ENCODE results near the gene MCHR1. TPM values are rescaled to one million over a fixed set of nuclear protein-coding genes. Genes with fewer than 3 reads are reported as not detected.
"Not testable (repeated sequence)": the region's sequence is repeated elsewhere in the genome, so short reads cannot be mapped to it uniquely, and the experiment has no call there.

The MCHR1 gene
- polyA plus RNA-seq, 1 experiment: 1.1 TPM

GRCh38 chr22:40712311-40712710, 33.0 kb downstream of the MCHR1 start:
- CTCF ChIA-PET: interaction anchor here (0.7 to 2.3 kb wide), 3 partner anchors 10 to 30 kb away, joined by 3 to 6 read pairs (median 3); no protein-coding TSS in a partner anchor
- POLR2A ChIA-PET: no interaction called here
- no peak overlapping the region for H3K4me3 ChIP-seq (ENCODE audit: low read depth, low read length)
- no peaks in the 10 kb centered on the region for H3K36me3 ChIP-seq (ENCODE audit: control insufficient read depth, insufficient read depth, low read length)
- no peak for DNase-seq (ENCODE audit: low read depth)
- no peaks in the 10 kb centered on the region for H3K27me3 ChIP-seq (ENCODE audit: control insufficient read depth, insufficient read depth, low read length)
- no peak for TF ChIP-seq CTCF (IDR thresholded peaks at IDR 0.05; ENCODE audit: insufficient read depth, low read depth, low read length)

- no peak overlapping the region for H3K4me3 ChIP-seq (ENCODE audit: low read depth, low read length)
- no peak for DNase-seq (ENCODE audit: low read depth)
- ChIA-PET CTCF (interaction anchor here (0.7 to 1.5 kb wide), 2 partner anchors 13 to 21 kb away, joined by 3 to 7 read pairs; no protein-coding TSS in a partner anchor), POLR2A (no interaction called here)
- no peaks in the 10 kb centered on the region for H3K27me3 ChIP-seq (ENCODE audit: control insufficient read depth, insufficient read depth, low read length)
- no peak for TF ChIP-seq CTCF (IDR thresholded peaks at IDR 0.05; ENCODE audit: insufficient read depth, low read depth, low read length)
- no peaks in the 10 kb centered on the region for H3K36me3 ChIP-seq (ENCODE audit: control insufficient read depth, insufficient read depth, low read length)
These were observed 35.4 kb downstream of the MCHR1 start for GRCh38 chr22:40714499-40715337.

- Histone ChIP-seq H3K36me3 (ENCODE audit: control insufficient read depth, insufficient read depth, low read length) (no peaks in the 10 kb centered on the region), H3K27me3 (ENCODE audit: control insufficient read depth, insufficient read depth, low read length) (no peaks in the 10 kb centered on the region), H3K4me3 (ENCODE audit: low read depth, low read length) (no peak overlapping the region)
- POLR2A ChIA-PET: no interaction called here
- DNase-seq (ENCODE audit: low read depth): no peak
- TF ChIP-seq CTCF (IDR thresholded peaks at IDR 0.05; ENCODE audit: insufficient read depth, low read depth, low read length): no peak
- CTCF ChIA-PET: no interaction called here
These were observed 36.8 kb downstream of the MCHR1 start for GRCh38 chr22:40716116-40716515.

- H3K36me3 ChIP-seq (ENCODE audit: control insufficient read depth, insufficient read depth, low read length); H3K4me3 ChIP-seq (ENCODE audit: low read depth, low read length); POLR2A ChIA-PET; H3K27me3 ChIP-seq (ENCODE audit: control insufficient read depth, insufficient read depth, low read length); DNase-seq (ENCODE audit: low read depth); CTCF ChIA-PET: not testable (repeated sequence)
These were observed 38.4 kb downstream of the MCHR1 start for GRCh38 chr22:40717657-40718056.

GRCh38 chr22:40718250-40719204, 39.2 kb downstream of the MCHR1 start:
- POLR2A ChIA-PET: no interaction called here

More at GRCh38 chr22:40718250-40719204, 39.2 kb downstream of the MCHR1 start:
- Histone ChIP-seq H3K36me3 (ENCODE audit: control insufficient read depth, insufficient read depth, low read length) (no peaks in the 10 kb centered on the region), H3K4me3 (ENCODE audit: low read depth, low read length) (no peak overlapping the region), H3K27me3 (ENCODE audit: control insufficient read depth, insufficient read depth, low read length) (no peaks in the 10 kb centered on the region)
- TF ChIP-seq CTCF (IDR thresholded peaks at IDR 0.05; ENCODE audit: insufficient read depth, low read depth, low read length): no peak
- DNase-seq (ENCODE audit: low read depth): no peak
- CTCF ChIA-PET: no interaction called here

All from BJ (cell line).